Esophagus squamous epithelium (tissue), 4 donors: Measurements from ENCODE around the gene SLCO2B1.

ENCODE experiments used
- CTCF ChIP-seq, 6 experiments: fragments of 450-650 bp in 4 of 6; fragments of 200-600 bp in 2 of 6; sonication (generic) in 2 of 6; IDR thresholded peaks; one replicate each; pipeline ENCODE4 v1.5.1; 2016 to 2019; ENCODE audit warnings: antibody characterized with exemption in 6 of 6, mild to moderate bottlenecking in 4 of 6, moderate library complexity in 4 of 6
- POLR2A ChIP-seq, 4 donors: fragments of 450-650 bp; IDR thresholded peaks; one replicate each; pipeline ENCODE4 v1.6.1; 2017; ENCODE audit warnings: antibody characterized with exemption in 4 of 4, mild to moderate bottlenecking in 4 of 4, moderate library complexity in 3 of 4

- no peak for TF ChIP-seq CTCF (IDR thresholded peaks at IDR 0.05)
- no peak for TF ChIP-seq POLR2A (IDR thresholded peaks at IDR 0.05)
These were observed 74.9 kb downstream of the SLCO2B1 start for GRCh38 chr11:75225794-75226193.
